ENCODE data around the gene FBXL7. TPM values are rescaled to one million over a fixed set of nuclear protein-coding genes. Genes with fewer than 3 reads are reported as not detected.

The FBXL7 gene
- total and polyA plus RNA-seq, 10 donors, result 1.1 to 12.9 (median 8.3) TPM

GRCh38 chr5:15564957-15565356 lies 65.0 kb downstream of the FBXL7 start:
- Histone ChIP-seq H3K27ac (no peak overlapping the region), H3K4me1 (peaks cover 0 to 16% (median 8%) of the 10 kb centered on the region in 6 donors), H3K36me3 (no peaks in the 10 kb centered on the region), H3K9me3 (peaks cover 0 to 15% (median 8%) of the 10 kb centered on the region in 8 donors), H3K4me3 (no peak overlapping the region), H3K27me3 (replicated peaks in 1 of 7) (no peaks in the 10 kb centered on the region)
- WGBS, 5 donors, result 86 to 97% (median 91%) methylated on average over 1 of the region's 1 CpG
- DNase-seq, result no peak
- TF ChIP-seq POLR2A (IDR thresholded peaks at IDR 0.05) (no peak), CTCF (IDR thresholded peaks at IDR 0.05 in 8 of 11, conservative IDR thresholded peaks at IDR 0.05 in 3 of 11) (no peak), POLR2AphosphoS5 (IDR thresholded peaks at IDR 0.05) (no peak)
- intact Hi-C loops (cut with DNase I; ENCODE audit: low total_unique reads), result no loop called here

GRCh38 chr5:15566306-15566705 lies 66.3 kb downstream of the FBXL7 start:
- peaks cover 0 to 16% (median 8%) of the 10 kb centered on the region in 6 donors for H3K4me1 ChIP-seq
- H3K4me3 ChIP-seq, result no peak overlapping the region
- no peak for DNase-seq
- H3K9me3 ChIP-seq, result peaks cover 0 to 17% (median 7%) of the 10 kb centered on the region in 8 donors
- 87 to 96% (median 93%) methylated on average over 4 of the region's 4 CpGs for WGBS, 5 donors
- intact Hi-C loops (cut with DNase I; ENCODE audit: low total_unique reads), result no loop called here
- no peak overlapping the region for H3K27ac ChIP-seq
- no peak for TF ChIP-seq POLR2AphosphoS5 (IDR thresholded peaks at IDR 0.05)
- no peak for TF ChIP-seq CTCF (IDR thresholded peaks at IDR 0.05 in 8 of 11, conservative IDR thresholded peaks at IDR 0.05 in 3 of 11)
- TF ChIP-seq POLR2A (IDR thresholded peaks at IDR 0.05), result no peak
- no peaks in the 10 kb centered on the region for H3K36me3 ChIP-seq
- no peaks in the 10 kb centered on the region for H3K27me3 ChIP-seq (replicated peaks in 1 of 7)

GRCh38 chr5:15566789-15567188 lies 66.8 kb downstream of the FBXL7 start:
- no peak for DNase-seq
- Histone ChIP-seq H3K27me3 (replicated peaks in 1 of 7) (no peaks in the 10 kb centered on the region), H3K9me3 (peaks cover 0 to 12% (median 3%) of the 10 kb centered on the region in 8 donors), H3K4me1 (peaks cover 0 to 16% (median 8%) of the 10 kb centered on the region in 6 donors), H3K36me3 (no peaks in the 10 kb centered on the region), H3K27ac (no peak overlapping the region), H3K4me3 (no peak overlapping the region)
- TF ChIP-seq POLR2AphosphoS5 (IDR thresholded peaks at IDR 0.05) (no peak), CTCF (IDR thresholded peaks at IDR 0.05 in 8 of 11, conservative IDR thresholded peaks at IDR 0.05 in 3 of 11) (no peak), POLR2A (IDR thresholded peaks at IDR 0.05) (no peak)
- intact Hi-C loops (cut with DNase I; ENCODE audit: low total_unique reads), result no loop called here

GRCh38 chr5:15570491-15570890 lies 70.5 kb downstream of the FBXL7 start:
- intact Hi-C loops (cut with DNase I; ENCODE audit: low total_unique reads), result no loop called here
- peaks cover 0 to 5% (median 0%) of the 10 kb centered on the region in 8 donors for H3K9me3 ChIP-seq
- no peaks in the 10 kb centered on the region for H3K27me3 ChIP-seq (replicated peaks in 1 of 7)
- no peaks in the 10 kb centered on the region for H3K36me3 ChIP-seq
- WGBS, 5 donors, result 69 to 81% (median 74%) methylated on average over 5 of the region's 5 CpGs
- DNase-seq, result no peak
- no peaks in the 10 kb centered on the region for H3K4me1 ChIP-seq
- H3K27ac ChIP-seq, result no peak overlapping the region
- H3K4me3 ChIP-seq, result no peak overlapping the region
- TF ChIP-seq POLR2AphosphoS5 (IDR thresholded peaks at IDR 0.05) (no peak), CTCF (IDR thresholded peaks at IDR 0.05 in 8 of 11, conservative IDR thresholded peaks at IDR 0.05 in 3 of 11) (no peak), POLR2A (IDR thresholded peaks at IDR 0.05) (no peak)

Data from spleen (tissue), 11 donors.